ENCODE measurements around the gene NFKBIB.

The NFKBIB gene

DNA sequence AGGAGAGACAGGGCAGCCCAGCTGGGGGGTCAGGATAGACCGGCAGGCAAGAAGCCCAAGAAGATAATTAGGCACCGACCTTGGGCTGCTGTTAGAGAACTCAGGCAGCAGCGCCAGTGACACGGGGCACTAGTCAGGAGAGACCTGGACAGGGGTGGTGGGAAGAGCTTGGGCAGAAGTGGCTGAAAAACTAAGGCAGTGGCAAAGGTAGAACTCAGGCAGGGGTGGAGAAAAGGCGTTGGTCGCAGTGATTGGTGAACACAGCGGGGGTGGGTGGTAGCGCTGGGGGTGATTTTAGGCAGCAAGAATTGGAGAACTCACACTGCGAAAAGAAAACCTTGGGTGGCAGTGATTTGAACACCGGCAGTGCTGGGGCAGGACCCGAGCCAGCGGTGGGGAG, 7.9 kb downstream of the NFKBIB start:
- DNase-seq = no peak

DNA sequence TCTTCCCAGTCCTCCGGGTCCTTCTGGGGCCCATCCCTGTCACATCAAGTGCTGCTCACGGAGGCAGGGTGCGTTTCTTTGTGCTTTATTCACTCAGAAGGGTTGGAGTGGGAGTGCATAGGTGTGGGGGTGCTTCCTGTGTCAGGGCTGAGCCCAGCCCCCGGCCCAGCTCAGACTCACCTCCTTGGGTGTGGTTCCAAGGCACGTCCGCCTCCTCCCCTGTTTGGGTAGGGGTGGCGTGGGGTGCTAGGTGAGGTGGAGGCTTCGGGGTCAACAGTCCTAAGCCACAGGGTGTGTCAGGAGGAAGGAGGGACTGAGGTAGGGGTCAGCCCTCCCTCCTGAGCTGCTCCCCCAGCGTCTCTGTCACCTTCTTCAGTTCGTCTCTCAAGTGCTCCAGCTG, 9.1 kb downstream of the NFKBIB start:
- no peak for DNase-seq

- DNase-seq = no peak
These were observed 10.7 kb downstream of the NFKBIB start for GRCh38 chr19:38910488-38910887.

- DNase-seq = no peak
These were observed 11.7 kb downstream of the NFKBIB start for GRCh38 chr19:38911388-38912001.

DNA sequence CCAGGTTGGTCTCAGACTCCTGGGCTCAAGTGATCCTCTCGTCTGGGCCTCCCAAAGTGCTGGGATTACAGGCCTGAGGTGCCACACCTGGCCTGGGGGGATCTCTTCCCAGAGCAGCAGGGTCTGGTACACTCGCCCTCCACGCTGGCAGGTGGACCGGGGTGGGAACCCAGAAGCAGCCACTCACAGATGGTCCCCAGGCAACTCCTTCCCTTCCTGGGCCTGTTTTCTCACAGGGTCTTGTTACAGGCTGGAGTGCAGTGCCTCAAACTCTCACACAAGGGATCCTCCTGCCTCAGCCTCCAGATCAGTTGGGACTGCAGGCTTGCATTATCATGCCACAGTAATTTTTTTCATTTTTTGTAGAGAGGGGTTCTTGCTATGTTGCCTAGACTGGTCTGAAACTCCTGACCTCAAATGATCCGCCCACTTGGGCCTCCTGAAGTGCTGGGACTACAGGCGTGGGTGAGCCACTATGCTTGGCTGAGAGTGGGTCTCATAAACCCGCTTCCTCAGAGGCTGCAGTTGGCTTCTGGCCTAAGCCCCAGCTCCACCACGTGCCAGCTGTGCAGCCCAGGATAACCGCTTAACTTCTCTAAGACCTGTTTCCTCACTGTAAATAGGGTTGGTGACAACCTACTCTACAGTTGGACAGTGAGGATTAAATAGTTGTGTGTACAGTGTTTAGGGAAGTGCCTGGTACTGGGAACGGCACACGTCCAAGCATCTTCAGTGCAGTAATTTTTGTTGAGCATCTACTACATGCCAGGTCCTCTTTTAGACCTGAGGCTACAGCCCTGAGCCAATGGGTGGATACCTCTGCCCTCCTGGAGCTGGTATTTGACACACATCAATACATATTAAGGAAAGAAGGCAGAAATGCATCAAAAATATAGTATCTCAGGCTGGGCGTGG, 13.1 kb downstream of the NFKBIB start:
- DNase-seq = peak; percentile 63

DNA sequence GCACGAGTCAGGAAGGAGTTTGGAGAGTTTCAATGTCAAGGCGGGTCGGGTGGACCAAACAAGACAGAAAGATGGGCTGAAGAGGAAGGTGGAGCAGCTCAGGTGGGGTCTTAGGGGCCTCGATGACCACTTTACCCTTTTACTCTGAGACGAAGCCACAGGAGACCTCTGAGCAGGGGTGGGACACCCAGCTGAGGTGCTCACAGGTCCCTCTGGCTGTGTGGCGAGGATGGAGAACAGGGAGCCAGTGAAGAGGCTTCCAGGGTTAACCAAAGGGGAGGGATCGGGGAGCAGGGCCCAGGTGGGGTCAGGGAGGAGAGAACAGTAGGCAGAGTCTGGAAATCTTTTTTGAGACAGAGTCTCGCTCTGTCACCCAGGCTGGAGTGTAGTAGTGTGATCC, 14.2 kb downstream of the NFKBIB start:
- no peak for DNase-seq

GRCh38 chr19:38915329-38916321, 15.9 kb downstream of the NFKBIB start:
- no peak for DNase-seq

GRCh38 chr19:38917516-38917915, 17.7 kb downstream of the NFKBIB start:
- no peak for DNase-seq

GRCh38 chr19:38917921-38918491, 18.2 kb downstream of the NFKBIB start:
- DNase-seq = peak; percentile 72

- DNase-seq = no peak
These were observed 18.8 kb downstream of the NFKBIB start for GRCh38 chr19:38918526-38918925.

GRCh38 chr19:38919837-38920601, 20.2 kb downstream of the NFKBIB start:
- no peak for DNase-seq

DNA sequence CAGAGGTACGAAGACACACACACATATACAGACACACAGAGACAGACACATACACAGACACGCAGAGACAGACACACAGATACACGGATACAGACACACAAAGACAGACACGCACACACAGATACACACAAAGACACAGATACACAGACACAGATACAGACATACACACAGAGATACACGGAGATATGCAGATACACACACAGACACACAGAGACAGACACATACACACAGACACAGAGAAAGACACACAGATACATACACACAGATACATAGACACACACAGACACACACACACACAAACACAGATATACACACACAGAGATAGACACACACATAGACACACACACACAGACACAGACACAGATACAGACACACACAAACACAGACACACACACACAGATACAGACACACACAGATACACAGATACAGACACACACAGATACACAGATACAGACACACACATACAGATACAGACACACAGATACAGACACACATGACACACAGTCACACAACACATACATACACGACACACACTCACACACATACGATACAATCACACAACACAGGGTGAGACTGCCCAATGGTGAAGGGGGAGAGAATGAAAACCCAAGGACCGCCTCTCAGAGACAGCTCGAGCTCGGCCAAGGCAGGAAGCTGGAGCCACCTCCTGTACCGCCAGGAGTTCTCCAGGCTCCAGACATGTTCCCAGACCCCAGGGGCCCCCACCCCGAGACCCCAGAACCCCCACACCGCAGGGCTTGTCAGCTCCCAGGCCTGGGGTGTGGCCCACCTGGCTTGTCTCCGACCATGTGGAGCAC, 21.0 kb downstream of the NFKBIB start:
- DNase-seq = no peak

DNA sequence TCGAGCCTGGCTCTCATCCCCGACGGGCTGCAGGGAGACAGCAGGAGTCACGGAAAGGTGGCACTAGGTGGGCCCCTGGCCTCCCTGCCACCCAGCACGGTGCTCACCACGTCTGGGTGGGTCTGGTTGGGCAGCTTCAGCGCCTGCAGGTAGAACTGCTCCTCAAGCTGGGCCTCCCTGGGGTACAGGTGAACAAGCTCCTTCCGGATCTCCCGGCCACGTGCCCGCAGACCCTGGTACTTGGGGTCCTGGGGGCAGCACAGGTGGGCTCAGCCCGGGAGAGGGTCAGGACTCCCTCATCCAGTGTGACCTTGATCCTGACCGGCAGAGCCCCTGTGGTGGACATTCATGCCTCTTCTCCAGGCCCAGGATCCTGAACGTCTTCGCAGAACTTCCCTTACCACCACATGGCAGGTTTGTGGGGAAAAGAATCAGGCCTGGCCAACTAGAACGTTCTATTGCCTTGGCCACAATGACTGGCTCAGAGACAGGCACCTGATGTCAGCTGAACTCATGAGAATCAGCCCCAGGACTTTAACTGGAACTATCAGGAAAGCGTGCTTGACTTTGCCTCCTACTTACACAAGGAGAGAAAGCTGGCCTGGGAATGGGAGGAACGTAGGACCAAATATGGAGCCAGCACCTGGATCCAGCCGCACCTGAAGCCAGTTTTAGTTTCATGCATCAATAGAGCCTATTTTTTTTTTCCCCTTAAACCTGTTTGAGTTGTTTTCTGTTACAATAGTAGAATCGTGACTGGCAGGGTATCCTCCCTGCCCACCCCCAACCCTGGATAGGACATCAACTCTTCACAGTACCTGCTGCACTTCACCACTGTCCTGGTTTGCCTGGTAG, 21.9 kb downstream of the NFKBIB start:
- DNase-seq = no peak

GRCh38 chr19:38922482-38922881, 22.7 kb downstream of the NFKBIB start:
- DNase-seq = no peak

GRCh38 chr19:38924388-38924787, 24.6 kb downstream of the NFKBIB start:
- DNase-seq = no peak

- no peak for DNase-seq
These were observed 28.7 kb downstream of the NFKBIB start for GRCh38 chr19:38928391-38929001.

GRCh38 chr19:38929929-38930775, 30.4 kb downstream of the NFKBIB start, which contains the start of gene SARS2:
Gene SARS2, minus strand, starts transcription at chr19:38930763. Its CDS starts 27 bp downstream, at chr19:38930736.
- DNase-seq = peak; percentile 97

- DNase-seq = peak; percentile 100
These were observed 31.2 kb downstream of the NFKBIB start, which contains the start of gene MRPS12 for GRCh38 chr19:38930776-38931520. Gene MRPS12, plus strand, starts transcription at chr19:38930944. Its CDS starts 351 bp downstream, at chr19:38931295.

Data from NCI-H82 (cell line).